ENCODE data around the gene MS4A18.

GRCh38 chr11:60750911-60751310 is 26.4 kb downstream of the MS4A18 start:
- TF ChIP-seq YY1 (IDR thresholded peaks at IDR 0.05; ENCODE audit: low read depth, low read length) (no peak), ZNF207 (IDR thresholded peaks at IDR 0.05; ENCODE audit: borderline replicate concordance) (no peak), TAF1 (IDR thresholded peaks at IDR 0.05; ENCODE audit: borderline replicate concordance, low read depth, low read length) (no peak), ASH2L (IDR thresholded peaks at IDR 0.05; ENCODE audit: borderline replicate concordance, low read depth) (no peak), MAX (IDR thresholded peaks at IDR 0.05; ENCODE audit: low read depth, low read length) (no peak), RAD51 (IDR thresholded peaks at IDR 0.05) (no peak), CTCF (IDR thresholded peaks at IDR 0.05 in 2 of 3, conservative IDR thresholded peaks at IDR 0.05 in 1 of 3; ENCODE audit: control insufficient read depth in 2 of 3, extremely low read depth in 1 of 3, insufficient read depth in 1 of 3, low read depth in 3 of 3, low read length in 3 of 3) (no peak)
